NCI-H345 treated with DMSO at 0.1 percent for 48 hours (cell line): ENCODE results near the gene CEACAM5.

ENCODE experiments used
- DNase-seq: peaks from one replicate; lab custom pipeline; 2025; ENCODE audit not compliant: unreplicated experiment; lab: John Stamatoyannopoulos, UW

The CEACAM5 gene

GRCh38 chr19:41708481-41708880 is at the start of gene CEACAM5:
Gene CEACAM5 (plus strand): TSS chr19:41708626. CDS start chr19:41708732, 106 bp downstream.
- no peak for DNase-seq

GRCh38 chr19:41666075-41666474 is 42.4 kb upstream of the CEACAM5 start:
- no peak for DNase-seq

- no peak for DNase-seq
These were observed 40.1 kb upstream of the CEACAM5 start for GRCh38 chr19:41668315-41668714.

- DNase-seq = no peak
These were observed 37.7 kb upstream of the CEACAM5 start for GRCh38 chr19:41670755-41671154.

- DNase-seq = no peak
These were observed 36.9 kb upstream of the CEACAM5 start for GRCh38 chr19:41671486-41671885.

- DNase-seq = no peak
These were observed 26.0 kb upstream of the CEACAM5 start for GRCh38 chr19:41682437-41682836.

- DNase-seq = no peak
These were observed 21.0 kb upstream of the CEACAM5 start for GRCh38 chr19:41687419-41687818.

GRCh38 chr19:41688098-41688497 is 20.3 kb upstream of the CEACAM5 start, which contains the start of gene CEACAM7:
Gene CEACAM7 (minus strand): TSS chr19:41688270. CDS start chr19:41688165, 105 bp downstream.
- no peak for DNase-seq

GRCh38 chr19:41688687-41689086 is 19.7 kb upstream of the CEACAM5 start:
- DNase-seq = no peak

GRCh38 chr19:41689993-41690800 is 18.2 kb upstream of the CEACAM5 start:
- DNase-seq = no peak

GRCh38 chr19:41690801-41691065 is 17.7 kb upstream of the CEACAM5 start:
- DNase-seq = no peak

- DNase-seq = no peak
These were observed 17.0 kb upstream of the CEACAM5 start for GRCh38 chr19:41691268-41691970.

- no peak for DNase-seq
These were observed 14.2 kb upstream of the CEACAM5 start for GRCh38 chr19:41694196-41694595.

GRCh38 chr19:41694831-41695635 is 13.4 kb upstream of the CEACAM5 start:
- no peak for DNase-seq

- no peak for DNase-seq
These were observed 12.7 kb upstream of the CEACAM5 start for GRCh38 chr19:41695745-41696144.

GRCh38 chr19:41696402-41697197 is 11.8 kb upstream of the CEACAM5 start:
- DNase-seq = no peak

- no peak for DNase-seq
These were observed 11.1 kb upstream of the CEACAM5 start for GRCh38 chr19:41697198-41697855.

GRCh38 chr19:41698746-41699230 is 9.6 kb upstream of the CEACAM5 start:
- no peak for DNase-seq

- no peak for DNase-seq
These were observed 9.0 kb upstream of the CEACAM5 start for GRCh38 chr19:41699231-41699967.

GRCh38 chr19:41699968-41700323 is 8.5 kb upstream of the CEACAM5 start:
- DNase-seq = no peak
